Osteocyte (in vitro differentiated cells): Measurements from ENCODE around the gene S100PBP. TPM values are rescaled to one million over a fixed set of nuclear protein-coding genes. Genes with fewer than 3 reads are reported as not detected.

Experiments
- DNase-seq: peaks from one replicate; pipeline ENCODE4 v3.0.0; 2021; ENCODE audit warnings: mixed read lengths; ENCODE audit not compliant: unreplicated experiment; ENCODE audit errors: extremely low spot score
- H3K27ac Mint-ChIP-seq: one replicate; pipeline ENCODE4 v1.8.0; 2021; ENCODE audit warnings: mild to moderate bottlenecking, mixed read lengths; ENCODE audit not compliant: unreplicated experiment
- H3K27me3 Mint-ChIP-seq: one replicate; pipeline ENCODE4 v1.8.0; 2021; ENCODE audit warnings: mixed read lengths; ENCODE audit not compliant: unreplicated experiment
- H3K36me3 Mint-ChIP-seq: one replicate; pipeline ENCODE4 v1.8.0; 2021; ENCODE audit warnings: mixed read lengths; ENCODE audit not compliant: unreplicated experiment
- H3K4me1 Mint-ChIP-seq: one replicate; pipeline ENCODE4 v1.8.0; 2021; ENCODE audit warnings: mixed read lengths; ENCODE audit not compliant: unreplicated experiment
- H3K4me3 Mint-ChIP-seq: one replicate; pipeline ENCODE4 v1.8.0; 2021; ENCODE audit warnings: mild to moderate bottlenecking, moderate library complexity, mixed read lengths; ENCODE audit not compliant: unreplicated experiment
- H3K9me3 Mint-ChIP-seq: one replicate; pipeline ENCODE4 v1.8.0; 2021; ENCODE audit warnings: mixed read lengths; ENCODE audit not compliant: unreplicated experiment
- CTCF ChIP-seq: fragments of 200-600 bp; sonication (generic); IDR thresholded peaks from 2 replicates; pipeline ENCODE4 v1.5.0; 2021; ENCODE audit warnings: antibody characterized with exemption, mild to moderate bottlenecking, moderate library complexity
- total RNA-seq: library from RNA; stranded (reverse); gene quantifications from 2 replicates; pipeline ENCODE4 v1.2.1, GENCODE V29; 2021

The S100PBP gene
- total RNA-seq, 1 donor from 2014 or later = 49.8 TPM

- Mint-ChIP-seq H3K27me3 (no peaks in the 10 kb centered on the region), H3K4me3 (no peak overlapping the region), H3K36me3 (peaks cover 19% of the 10 kb centered on the region), H3K4me1 (peaks cover 59% of the 10 kb centered on the region), H3K27ac (no peak overlapping the region), H3K9me3 (no peaks in the 10 kb centered on the region)
- DNase-seq = no peak
- TF ChIP-seq CTCF = no peak
Measured at GRCh38 chr1:32770741-32771548, 46.5 kb upstream of the S100PBP start.

- no peak for TF ChIP-seq CTCF
- H3K36me3 Mint-ChIP-seq = peaks cover 21% of the 10 kb centered on the region
- peaks cover 60% of the 10 kb centered on the region for H3K4me1 Mint-ChIP-seq
- H3K4me3 Mint-ChIP-seq = no peak overlapping the region
- no peaks in the 10 kb centered on the region for H3K9me3 Mint-ChIP-seq
- no peak for DNase-seq
- H3K27me3 Mint-ChIP-seq = no peaks in the 10 kb centered on the region
- no peak overlapping the region for H3K27ac Mint-ChIP-seq
Measured at GRCh38 chr1:32771561-32772280, 45.7 kb upstream of the S100PBP start.

GRCh38 chr1:32772281-32773017, 45.0 kb upstream of the S100PBP start:
- DNase-seq = no peak
- Mint-ChIP-seq H3K4me1 (peaks cover 56% of the 10 kb centered on the region), H3K9me3 (no peaks in the 10 kb centered on the region), H3K27me3 (no peaks in the 10 kb centered on the region), H3K4me3 (no peak overlapping the region), H3K27ac (peak overlapping the region; percentile 59), H3K36me3 (peaks cover 21% of the 10 kb centered on the region)
- no peak for TF ChIP-seq CTCF

- H3K27me3 Mint-ChIP-seq = no peaks in the 10 kb centered on the region
- TF ChIP-seq CTCF = peak; percentile 97
Measured at GRCh38 chr1:32773018-32773763, 44.3 kb upstream of the S100PBP start.

More at GRCh38 chr1:32773018-32773763, 44.3 kb upstream of the S100PBP start:
- Mint-ChIP-seq H3K27ac (peak overlapping the region; percentile 59), H3K4me3 (no peak overlapping the region), H3K4me1 (peaks cover 48% of the 10 kb centered on the region), H3K9me3 (no peaks in the 10 kb centered on the region), H3K36me3 (peaks cover 27% of the 10 kb centered on the region)
- peak; percentile 91 for DNase-seq
